Endodermal cell (in vitro differentiated cells): ENCODE results near the gene ANKRD10. TPM values are rescaled to one million over a fixed set of nuclear protein-coding genes. Genes with fewer than 3 reads are reported as not detected.

Source experiments
- DNase-seq: peaks from one replicate; pipeline ENCODE4 v3.0.0-alpha.2; 2017
- H3K27ac ChIP-seq: 2 replicates; pipeline ENCODE4 v1.5.1; 2013; ENCODE audit warnings: mild to moderate bottlenecking, low read depth, low read length, moderate library complexity
- H3K27me3 ChIP-seq: 2 replicates; pipeline ENCODE4 v1.6.1; 2013; ENCODE audit warnings: mild to moderate bottlenecking, low read length, moderate library complexity; ENCODE audit not compliant: insufficient read depth, control insufficient read depth, poor library complexity, severe bottlenecking
- H3K36me3 ChIP-seq: 2 replicates; pipeline ENCODE4 v1.7.0; 2013; ENCODE audit warnings: mild to moderate bottlenecking, low read length, moderate library complexity; ENCODE audit not compliant: control insufficient read depth, insufficient read depth
- H3K4me1 ChIP-seq: one replicate; pipeline ENCODE4 v1.7.0; 2013; ENCODE audit warnings: low read length; ENCODE audit not compliant: control insufficient read depth, insufficient read depth
- H3K4me3 ChIP-seq: 2 replicates; pipeline ENCODE4 v1.5.1; 2013; ENCODE audit warnings: mild to moderate bottlenecking, low read length, moderate library complexity
- H3K9ac ChIP-seq: 2 replicates; pipeline ENCODE4 v1.6.1; 2013; ENCODE audit warnings: mild to moderate bottlenecking, low read length, moderate library complexity; ENCODE audit not compliant: poor library complexity, severe bottlenecking; ENCODE audit errors: extremely low read depth
- H3K9me3 ChIP-seq: 2 replicates; pipeline ENCODE4 v1.6.1; 2013; ENCODE audit warnings: mild to moderate bottlenecking, low read length, moderate library complexity; ENCODE audit not compliant: control insufficient read depth
- H3K27ac Mint-ChIP-seq: 2 replicates; pipeline ENCODE4 v1.8.0; 2020; ENCODE audit warnings: mixed read lengths
- H3K27me3 Mint-ChIP-seq: 2 replicates; pipeline ENCODE4 v1.8.0; 2021; ENCODE audit warnings: mild to moderate bottlenecking, mixed read lengths; ENCODE audit not compliant: insufficient read depth
- H3K36me3 Mint-ChIP-seq: 2 replicates; pipeline ENCODE4 v1.8.0; 2020; ENCODE audit warnings: low read depth, mixed read lengths
- H3K4me1 Mint-ChIP-seq: 2 replicates; pipeline ENCODE4 v1.8.0; 2020; ENCODE audit warnings: mixed read lengths
- H3K4me3 Mint-ChIP-seq: 2 replicates; pipeline ENCODE4 v1.8.0; 2020; ENCODE audit warnings: mild to moderate bottlenecking, moderate library complexity, mixed read lengths
- H3K9me3 Mint-ChIP-seq: 2 replicates; pipeline ENCODE4 v1.8.0; 2020; ENCODE audit warnings: mild to moderate bottlenecking, mixed read lengths
- WGBS, 2 experiments: methylation state at CpG; one replicate each; pipeline versions ENCODE4 v1.1.5 to v1.1.7; 2013; ENCODE audit warnings: missing lambda C conversion rate in 2 of 2, mixed read lengths in 1 of 2; ENCODE audit not compliant: insufficient coverage in 1 of 2, insufficient read length in 1 of 2; 5-methylcytosine and 5-hydroxymethylcytosine counted together
- total RNA-seq, 2 donors: library from RNA; stranded (reverse); fragmentation: NEBNext Ultra II Directional in 1 of 2; extraction: Animal tissue kit (Norgen Biotek cat#: 25700) in 1 of 2; gene quantifications; 2 replicates in 1 of 2; 3 replicates in 1 of 2; pipeline ENCODE4 v1.2.1, GENCODE V29; 2021
- TF ChIP-seq, protein P1 (sequence below): fragments of 200-600 bp; sonication (generic); conservative IDR thresholded peaks from 2 replicates; pipeline ENCODE4 v1.5.0; 2021; ENCODE audit warnings: antibody characterized with exemption, mild to moderate bottlenecking

ANKRD10 gene
- total RNA-seq, 2 donors from 2014 or later, result 148 to 182 TPM

DNA sequence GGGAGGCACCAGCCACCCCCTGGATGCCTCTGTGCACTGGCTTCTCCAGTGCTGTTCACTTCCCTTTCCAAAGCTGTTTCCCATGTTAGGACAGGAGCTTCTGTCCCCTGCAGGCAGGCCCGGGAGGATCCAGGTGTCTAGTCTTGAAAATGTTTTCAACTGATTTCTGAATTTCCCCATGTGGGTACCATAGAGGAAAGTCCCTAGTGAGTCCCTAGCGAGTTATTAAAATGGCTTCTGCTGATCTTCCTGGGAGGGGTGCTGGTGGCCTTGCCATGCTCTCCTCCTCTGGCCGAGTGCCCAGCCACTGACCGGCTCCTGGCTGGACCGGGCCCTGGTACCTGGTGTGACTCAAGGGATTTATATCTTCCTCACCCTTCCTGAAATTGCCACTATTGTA is 5.2 kb upstream of the ANKRD10 start:
- TF ChIP-seq, protein P1, sequence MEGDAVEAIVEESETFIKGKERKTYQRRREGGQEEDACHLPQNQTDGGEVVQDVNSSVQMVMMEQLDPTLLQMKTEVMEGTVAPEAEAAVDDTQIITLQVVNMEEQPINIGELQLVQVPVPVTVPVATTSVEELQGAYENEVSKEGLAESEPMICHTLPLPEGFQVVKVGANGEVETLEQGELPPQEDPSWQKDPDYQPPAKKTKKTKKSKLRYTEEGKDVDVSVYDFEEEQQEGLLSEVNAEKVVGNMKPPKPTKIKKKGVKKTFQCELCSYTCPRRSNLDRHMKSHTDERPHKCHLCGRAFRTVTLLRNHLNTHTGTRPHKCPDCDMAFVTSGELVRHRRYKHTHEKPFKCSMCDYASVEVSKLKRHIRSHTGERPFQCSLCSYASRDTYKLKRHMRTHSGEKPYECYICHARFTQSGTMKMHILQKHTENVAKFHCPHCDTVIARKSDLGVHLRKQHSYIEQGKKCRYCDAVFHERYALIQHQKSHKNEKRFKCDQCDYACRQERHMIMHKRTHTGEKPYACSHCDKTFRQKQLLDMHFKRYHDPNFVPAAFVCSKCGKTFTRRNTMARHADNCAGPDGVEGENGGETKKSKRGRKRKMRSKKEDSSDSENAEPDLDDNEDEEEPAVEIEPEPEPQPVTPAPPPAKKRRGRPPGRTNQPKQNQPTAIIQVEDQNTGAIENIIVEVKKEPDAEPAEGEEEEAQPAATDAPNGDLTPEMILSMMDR, result no peak
- Histone ChIP-seq H3K36me3 (no peaks in the 10 kb centered on the region), H3K27me3 (no peaks in the 10 kb centered on the region), H3K4me3 (no peak overlapping the region), H3K27ac (no peak overlapping the region), H3K4me1 (no peaks in the 10 kb centered on the region), H3K9me3 (no peaks in the 10 kb centered on the region), H3K9ac (no peak overlapping the region)
- Mint-ChIP-seq H3K9me3 (no peaks in the 10 kb centered on the region), H3K4me3 (no peak overlapping the region), H3K4me1 (peaks cover 10% of the 10 kb centered on the region), H3K36me3 (no peaks in the 10 kb centered on the region), H3K27ac (no peak overlapping the region), H3K27me3 (no peaks in the 10 kb centered on the region)
- 89% methylated on average over 5 of the region's 5 CpGs; no CpG with 5 or more reads in 1 of the 2 experiments for WGBS, 2 experiments
- DNase-seq, result no peak

DNA sequence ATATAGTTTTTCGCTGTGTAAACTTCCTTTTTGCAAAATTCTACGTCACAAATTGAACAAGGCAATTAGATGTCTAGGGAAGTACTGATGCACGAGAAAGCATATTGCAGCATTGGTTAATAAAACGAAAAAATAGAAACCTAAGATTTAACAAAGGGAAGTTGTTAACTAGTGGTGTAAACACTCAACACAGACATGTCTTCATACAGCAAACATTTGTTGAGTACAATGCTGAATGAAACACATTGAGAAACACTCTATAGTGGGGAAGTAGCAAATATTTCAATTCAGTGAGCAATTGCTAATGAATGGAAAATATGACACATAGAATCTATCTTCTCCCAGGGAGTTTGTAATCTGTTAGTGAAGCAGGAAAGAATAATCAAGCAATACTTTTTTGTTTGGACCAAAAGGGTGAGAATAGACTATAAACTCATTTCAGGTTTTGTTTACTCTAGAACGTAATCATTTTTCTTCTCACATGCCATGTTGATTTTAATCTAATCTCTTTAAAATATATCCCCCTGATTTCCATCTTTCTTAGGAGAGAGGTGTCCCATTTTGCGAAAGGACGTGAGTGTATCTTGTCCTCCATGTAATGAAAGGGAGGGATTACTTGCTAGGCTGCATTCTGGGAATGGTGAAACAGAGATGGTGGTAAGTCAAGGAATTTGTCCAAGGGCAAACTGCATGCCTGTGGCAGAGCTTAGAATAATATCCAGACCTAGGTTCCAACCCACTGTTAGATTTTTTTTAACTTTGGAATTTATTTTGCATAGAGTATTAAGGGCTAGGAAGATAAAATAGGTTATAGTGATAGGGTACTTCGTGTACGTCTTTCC is 1.7 kb upstream of the ANKRD10 start:
- Histone ChIP-seq H3K9ac (peak overlapping the region; percentile 94), H3K27ac (no peak overlapping the region), H3K36me3 (peaks cover 1% of the 10 kb centered on the region), H3K9me3 (no peaks in the 10 kb centered on the region), H3K27me3 (no peaks in the 10 kb centered on the region), H3K4me3 (peak overlapping the region; percentile 97), H3K4me1 (no peaks in the 10 kb centered on the region)
- Mint-ChIP-seq H3K27ac (no peak overlapping the region), H3K9me3 (no peaks in the 10 kb centered on the region), H3K27me3 (no peaks in the 10 kb centered on the region), H3K4me1 (peaks cover 30% of the 10 kb centered on the region), H3K36me3 (peaks cover 6% of the 10 kb centered on the region), H3K4me3 (peak overlapping the region; percentile 87)
- 80 to 86% methylated on average over 3 to 7 of the region's 9 CpGs for WGBS, 2 experiments
- DNase-seq, result no peak
- TF ChIP-seq, protein P1, result no peak

DNA sequence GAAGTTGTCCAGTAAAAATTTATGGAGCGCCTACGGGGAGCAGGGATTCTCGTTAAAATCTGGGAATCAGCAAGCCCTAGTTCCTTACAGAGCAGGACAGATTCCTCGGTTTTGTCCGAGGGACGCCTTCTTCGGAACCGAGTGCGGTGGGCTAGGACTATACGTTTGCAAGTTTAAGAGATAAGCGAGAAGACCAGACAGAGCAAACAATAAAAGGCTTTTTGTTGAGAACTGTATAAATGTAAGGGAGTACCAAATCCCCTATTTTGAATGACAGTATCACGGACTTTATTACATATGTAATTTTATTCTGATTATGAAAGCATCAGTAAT is 971 bp upstream of the ANKRD10 start:
- TF ChIP-seq, protein P1, result no peak
- H3K27me3 ChIP-seq, result no peaks in the 10 kb centered on the region
- H3K9me3 ChIP-seq, result no peaks in the 10 kb centered on the region
- peak overlapping the region; percentile 68 for H3K27ac Mint-ChIP-seq
- peak overlapping the region; percentile 92 for H3K27ac ChIP-seq
- H3K4me3 ChIP-seq, result peak overlapping the region; percentile 97
- peak overlapping the region; percentile 87 for H3K4me3 Mint-ChIP-seq
- DNase-seq, result no peak
- H3K36me3 ChIP-seq, result peaks cover 5% of the 10 kb centered on the region
- H3K4me1 ChIP-seq, result no peaks in the 10 kb centered on the region
- H3K4me1 Mint-ChIP-seq, result peaks cover 30% of the 10 kb centered on the region
- H3K36me3 Mint-ChIP-seq, result peaks cover 9% of the 10 kb centered on the region
- peak overlapping the region; percentile 94 for H3K9ac ChIP-seq
- H3K9me3 Mint-ChIP-seq, result no peaks in the 10 kb centered on the region
- H3K27me3 Mint-ChIP-seq, result no peaks in the 10 kb centered on the region
- WGBS, 2 experiments, result 4% methylated on average over 5 to 11 of the region's 12 CpGs
